HL-60 (cell line): ENCODE data around the gene TOMM40.

Experiments
- REST ChIP-seq: IDR thresholded peaks from 2 replicates; pipeline ENCODE4 v1.6.1; 2012; ENCODE audit warnings: low read depth; ENCODE audit not compliant: insufficient replicate concordance
- TF ChIP-seq, protein P1 (sequence below): IDR thresholded peaks from one replicate; pipeline ENCODE4 v1.5.1; 2011; ENCODE audit warnings: low read length, control low read depth, inconsistent platforms; ENCODE audit not compliant: insufficient read depth

DNA sequence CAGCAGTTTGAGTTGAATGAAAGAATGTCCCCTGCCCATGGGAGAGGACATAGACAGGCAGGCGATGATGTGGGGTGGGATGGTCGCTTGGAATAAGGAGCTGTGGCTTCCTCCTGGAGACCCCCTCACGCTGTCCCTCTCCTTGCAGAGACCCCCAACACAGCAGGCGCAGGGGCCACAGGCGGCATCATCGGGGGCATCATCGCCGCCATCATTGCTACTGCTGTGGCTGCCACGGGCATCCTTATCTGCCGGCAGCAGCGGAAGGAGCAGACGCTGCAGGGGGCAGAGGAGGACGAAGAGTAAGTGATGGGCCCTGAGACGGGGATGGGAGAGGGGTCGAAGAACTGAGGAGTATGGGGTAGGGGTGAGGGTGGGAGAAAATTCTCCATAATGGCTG, 9.0 kb upstream of the TOMM40 start:
- no peak for TF ChIP-seq REST
- TF ChIP-seq, protein P1, sequence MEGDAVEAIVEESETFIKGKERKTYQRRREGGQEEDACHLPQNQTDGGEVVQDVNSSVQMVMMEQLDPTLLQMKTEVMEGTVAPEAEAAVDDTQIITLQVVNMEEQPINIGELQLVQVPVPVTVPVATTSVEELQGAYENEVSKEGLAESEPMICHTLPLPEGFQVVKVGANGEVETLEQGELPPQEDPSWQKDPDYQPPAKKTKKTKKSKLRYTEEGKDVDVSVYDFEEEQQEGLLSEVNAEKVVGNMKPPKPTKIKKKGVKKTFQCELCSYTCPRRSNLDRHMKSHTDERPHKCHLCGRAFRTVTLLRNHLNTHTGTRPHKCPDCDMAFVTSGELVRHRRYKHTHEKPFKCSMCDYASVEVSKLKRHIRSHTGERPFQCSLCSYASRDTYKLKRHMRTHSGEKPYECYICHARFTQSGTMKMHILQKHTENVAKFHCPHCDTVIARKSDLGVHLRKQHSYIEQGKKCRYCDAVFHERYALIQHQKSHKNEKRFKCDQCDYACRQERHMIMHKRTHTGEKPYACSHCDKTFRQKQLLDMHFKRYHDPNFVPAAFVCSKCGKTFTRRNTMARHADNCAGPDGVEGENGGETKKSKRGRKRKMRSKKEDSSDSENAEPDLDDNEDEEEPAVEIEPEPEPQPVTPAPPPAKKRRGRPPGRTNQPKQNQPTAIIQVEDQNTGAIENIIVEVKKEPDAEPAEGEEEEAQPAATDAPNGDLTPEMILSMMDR = no peak
